ENCODE measurements around the gene PTCHD1. TPM values are rescaled to one million over a fixed set of nuclear protein-coding genes. Genes with fewer than 3 reads are reported as not detected.

Gene PTCHD1
- total and polyA plus RNA-seq, 10 of the 15 experiments (the other 5 are each of a cell fraction or from before 2014, with no cell fraction given), result not detected

GRCh38 chrX:23396263-23396662 lies 61.6 kb downstream of the PTCHD1 start (continued):
- TF ChIP-seq ZNF274 (IDR thresholded peaks at IDR 0.05; ENCODE audit: insufficient read depth, insufficient read length), result no peak
- TF ChIP-seq TCF12 (IDR thresholded peaks at IDR 0.05; ENCODE audit: low read depth, low read length), result no peak
- no peak for TF ChIP-seq FOXK2 (IDR thresholded peaks at IDR 0.05)
- no peak for TF ChIP-seq EED (IDR thresholded peaks at IDR 0.05; ENCODE audit: low read depth)
- no peak for TF ChIP-seq HDGF (IDR thresholded peaks at IDR 0.05)
- no peak for TF ChIP-seq CHD2 (IDR thresholded peaks at IDR 0.05; ENCODE audit: borderline replicate concordance, low read depth, low read length)
- TF ChIP-seq NBN (IDR thresholded peaks at IDR 0.05), result no peak
- TF ChIP-seq SRF (IDR thresholded peaks at IDR 0.05; ENCODE audit: low read depth in 2 of 2, low read length in 2 of 2), result no peak
- TF ChIP-seq PAX8 (IDR thresholded peaks at IDR 0.05), result no peak

- DNase-seq (ENCODE audit: low read depth, low spot score), result no peak
- SMC1A ChIA-PET (ENCODE audit: uncharacterized antibody, unreplicated experiment), result no interaction called here
- no peaks in the 10 kb centered on the region for H3K4me1 ChIP-seq (ENCODE audit: control insufficient read depth, insufficient read depth, low read length)
- H3K36me3 ChIP-seq (ENCODE audit: control insufficient read depth in 2 of 2, insufficient read depth in 2 of 2, low read length in 1 of 2), result no peaks in the 10 kb centered on the region
- no peak for TF ChIP-seq E2F8 (IDR thresholded peaks at IDR 0.05; ENCODE audit: low read depth, partially characterized antibody)
- TF ChIP-seq ZNF384 (IDR thresholded peaks at IDR 0.05; ENCODE audit: borderline replicate concordance, low read depth, low read length), result no peak
- TF ChIP-seq SREBF1 (IDR thresholded peaks at IDR 0.05; ENCODE audit: low read length), result no peak
- no peak for TF ChIP-seq HCFC1 (IDR thresholded peaks at IDR 0.05; ENCODE audit: low read length)
- no peak for TF ChIP-seq JUND (IDR thresholded peaks at IDR 0.05; ENCODE audit: low read depth, low read length)
- TF ChIP-seq ELK1 (IDR thresholded peaks at IDR 0.05; ENCODE audit: low read depth, low read length), result no peak
- no peak for TF ChIP-seq MXI1 (IDR thresholded peaks at IDR 0.05; ENCODE audit: low read depth, low read length)
- no peak for TF ChIP-seq KDM1A (IDR thresholded peaks at IDR 0.05; ENCODE audit: borderline replicate concordance)
- no peak for TF ChIP-seq MTA3 (IDR thresholded peaks at IDR 0.05; ENCODE audit: borderline replicate concordance, low read length)
- TF ChIP-seq NFYA (IDR thresholded peaks at IDR 0.05; ENCODE audit: borderline replicate concordance, low read depth, low read length), result no peak
- TF ChIP-seq ZNF274 (IDR thresholded peaks at IDR 0.05; ENCODE audit: insufficient read depth, insufficient read length), result no peak
- TF ChIP-seq CHD2 (IDR thresholded peaks at IDR 0.05; ENCODE audit: borderline replicate concordance, low read depth, low read length), result no peak
- TF ChIP-seq WRNIP1 (IDR thresholded peaks at IDR 0.05; ENCODE audit: borderline replicate concordance, low read depth, low read length), result no peak
- no peak for TF ChIP-seq SUPT20H (IDR thresholded peaks at IDR 0.05; ENCODE audit: borderline replicate concordance, control insufficient read depth, low read depth, low read length)
- no peak for TF ChIP-seq POLR2A (IDR thresholded peaks at IDR 0.05; ENCODE audit: low read depth, low read length)
- no peak for TF ChIP-seq STAT1 (conservative IDR thresholded peaks at IDR 0.05)
- TF ChIP-seq ZSCAN29 (IDR thresholded peaks at IDR 0.05), result no peak
- TF ChIP-seq ZNF24 (IDR thresholded peaks at IDR 0.05), result no peak
- no peaks in the 10 kb centered on the region for H3K9me3 ChIP-seq (replicated peaks; ENCODE audit: control insufficient read depth, insufficient read depth, low read length)
- in situ Hi-C loops (cut with MboI) (no loop called here), intact Hi-C loops (cut with micrococcal nuclease; ENCODE audit: unreplicated experiment) (no loop called here)
- H3K4me3 ChIP-seq, result no peak overlapping the region
- CTCF ChIA-PET, result no interaction called here
- RAD21 ChIA-PET (ENCODE audit: unreplicated experiment), result no interaction called here
- 32% methylated on average over 8 of the region's 8 CpGs for WGBS (ENCODE audit: insufficient coverage, insufficient replicate concordance, low lambda C conversion rate, missing lambda C conversion rate)
- H3K4me2 ChIP-seq (ENCODE audit: control insufficient read depth, insufficient read depth), result no peak overlapping the region
- POLR2A ChIA-PET, result no interaction called here
- no peak overlapping the region for H3K9ac ChIP-seq (ENCODE audit: control insufficient read depth, insufficient read depth, low read length)
- no TSS peak for BruUV-seq (replicated peaks)
- H3K27me3 ChIP-seq (replicated peaks in 1 of 2; ENCODE audit: control insufficient read depth in 2 of 2, insufficient read depth in 2 of 2, low read length in 1 of 2), result no peaks in the 10 kb centered on the region
- no peak overlapping the region for H2AFZ ChIP-seq (ENCODE audit: control insufficient read depth, low read depth, low read length)
- H4K20me1 ChIP-seq (ENCODE audit: control insufficient read depth, insufficient read depth), result no peaks in the 10 kb centered on the region
- no peaks in the 10 kb centered on the region for H3K79me2 ChIP-seq (ENCODE audit: control insufficient read depth, insufficient read depth, low read length)
- H3K27ac ChIP-seq (ENCODE audit: control insufficient read depth, insufficient read depth), result no peak overlapping the region
- no peak for ATAC-seq
- FAIRE-seq, result no peak
These were observed 63.9 kb downstream of the PTCHD1 start for GRCh38 chrX:23398570-23398969.

Data from GM12878 (cell line).